ENCODE measurements around the gene AGR3.

- TF ChIP-seq POLR2AphosphoS5 (IDR thresholded peaks at IDR 0.05) = no peak
- TF ChIP-seq CTCF (IDR thresholded peaks at IDR 0.05; ENCODE audit: poor library complexity, severe bottlenecking) = no peak
- TF ChIP-seq TAF1 (IDR thresholded peaks at IDR 0.05; ENCODE audit: low read depth) = no peak
- TF ChIP-seq SMC3 (conservative IDR thresholded peaks at IDR 0.05; ENCODE audit: poor library complexity) = no peak
- no peak for TF ChIP-seq MXI1 (conservative IDR thresholded peaks at IDR 0.05; ENCODE audit: poor library complexity, severe bottlenecking)
- no peak for TF ChIP-seq EZH2 (IDR thresholded peaks at IDR 0.05; ENCODE audit: borderline replicate concordance, insufficient read depth, low read length, poor library complexity, severe bottlenecking)
These were observed 30.9 kb downstream of the AGR3 start for GRCh38 chr7:16850614-16851466.

Data from neural cell (in vitro differentiated cells).